ENCODE results near the gene TANC1.

Gene TANC1

GRCh38 chr2:159176555-159176954, 208.1 kb downstream of the TANC1 start:
- no peak for DNase-seq

DNA sequence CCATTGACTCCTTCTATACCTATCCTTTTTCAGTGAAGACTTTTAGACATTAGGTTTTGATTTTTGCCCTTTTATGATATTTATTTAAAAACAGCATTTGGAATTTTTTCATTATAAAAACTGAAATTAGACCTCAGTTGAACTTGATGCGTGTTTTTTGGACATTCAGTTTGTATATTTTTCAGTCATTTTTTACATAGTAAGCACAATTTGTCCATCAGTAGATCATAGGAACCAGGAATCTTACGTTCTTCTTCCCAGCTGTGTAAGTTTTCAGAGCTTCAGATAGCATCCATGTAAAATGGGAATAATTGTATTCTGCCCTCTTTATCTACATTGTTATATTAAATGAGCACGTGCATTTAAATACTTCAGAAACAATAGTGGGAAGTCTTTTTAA, 208.9 kb downstream of the TANC1 start:
- DNase-seq = no peak

- no peak for DNase-seq
These were observed 209.5 kb downstream of the TANC1 start for GRCh38 chr2:159177957-159178356.

- DNase-seq = no peak
These were observed 210.7 kb downstream of the TANC1 start for GRCh38 chr2:159179096-159179495.

DNA sequence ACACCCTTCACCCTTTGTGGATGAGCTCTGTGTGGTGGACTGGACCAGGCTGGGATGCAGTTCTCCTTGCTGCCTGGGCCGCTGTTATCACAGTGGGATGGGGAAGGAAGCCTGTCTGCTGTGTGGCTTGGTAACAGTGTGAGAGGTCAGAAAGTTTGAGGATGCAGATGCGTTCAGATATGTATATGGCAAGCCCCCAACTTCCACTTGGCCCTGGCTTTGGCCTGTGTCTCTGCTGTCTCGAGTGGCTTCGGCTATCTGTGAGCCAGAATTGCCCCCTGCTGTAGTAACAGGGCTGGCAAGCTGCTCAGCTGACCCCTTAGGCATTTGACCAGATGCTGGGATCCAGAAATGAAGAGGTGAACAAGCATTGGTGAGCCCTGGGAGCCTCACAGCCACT, 211.3 kb downstream of the TANC1 start:
- no peak for DNase-seq

- DNase-seq = no peak
These were observed 214.9 kb downstream of the TANC1 start for GRCh38 chr2:159183346-159183745.

GRCh38 chr2:159185401-159186130, 217.1 kb downstream of the TANC1 start:
- no peak for DNase-seq

GRCh38 chr2:159186462-159186861, 218.0 kb downstream of the TANC1 start:
- DNase-seq = no peak

GRCh38 chr2:159187106-159187505, 218.7 kb downstream of the TANC1 start:
- no peak for DNase-seq

GRCh38 chr2:159188449-159188848, 220.0 kb downstream of the TANC1 start:
- DNase-seq = no peak

GRCh38 chr2:159192371-159192918, 224.0 kb downstream of the TANC1 start:
- DNase-seq = no peak

DNA sequence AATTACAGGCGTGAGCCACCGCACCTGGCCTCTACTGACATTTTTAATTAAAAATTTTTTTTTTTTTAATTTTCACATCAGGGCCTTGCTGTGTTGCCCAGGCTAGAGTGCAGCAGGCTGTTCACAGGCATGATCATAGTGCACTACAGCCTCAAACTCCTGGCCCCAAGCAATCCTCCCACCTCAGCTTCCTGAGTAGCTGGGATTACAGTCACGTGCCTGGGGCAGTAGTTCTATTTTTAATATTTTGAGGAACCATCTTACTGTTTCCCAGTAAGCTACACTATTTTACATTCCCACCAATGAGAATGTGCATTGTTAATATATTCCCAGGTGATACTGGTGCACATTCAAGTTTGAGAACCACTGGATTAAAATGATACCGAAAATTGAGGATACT, 225.4 kb downstream of the TANC1 start:
- no peak for DNase-seq

GRCh38 chr2:159194241-159194640, 225.8 kb downstream of the TANC1 start:
- no peak for DNase-seq

GRCh38 chr2:159195697-159196096, 227.3 kb downstream of the TANC1 start:
- no peak for DNase-seq

GRCh38 chr2:159196393-159196925, 228.0 kb downstream of the TANC1 start:
- DNase-seq = no peak

DNA sequence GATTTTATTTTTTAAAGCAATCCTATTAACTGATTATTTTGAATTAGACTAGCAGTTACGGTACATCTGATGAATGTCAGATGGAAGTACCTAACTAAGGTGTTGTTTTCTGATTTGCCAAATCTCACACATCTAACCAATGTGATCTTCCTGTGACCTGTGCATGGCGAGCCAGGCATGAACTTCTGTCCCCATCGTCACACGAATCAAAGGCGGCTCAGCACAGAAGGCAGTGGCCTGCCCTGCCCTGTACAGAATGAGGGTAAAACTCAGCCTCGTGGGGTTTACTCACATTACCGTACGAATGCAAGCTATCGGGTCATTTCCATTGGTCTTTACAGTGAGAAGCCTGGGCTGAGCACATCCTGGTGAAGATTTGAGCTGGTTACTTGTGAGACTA, 230.8 kb downstream of the TANC1 start:
- DNase-seq = no peak

- DNase-seq = no peak
These were observed 231.5 kb downstream of the TANC1 start for GRCh38 chr2:159199761-159200465.

- no peak for DNase-seq
These were observed 232.1 kb downstream of the TANC1 start for GRCh38 chr2:159200498-159200897.

GRCh38 chr2:159201360-159202063, 233.1 kb downstream of the TANC1 start:
- DNase-seq = no peak

GRCh38 chr2:159202568-159203071, 234.2 kb downstream of the TANC1 start:
- no peak for DNase-seq

DNA sequence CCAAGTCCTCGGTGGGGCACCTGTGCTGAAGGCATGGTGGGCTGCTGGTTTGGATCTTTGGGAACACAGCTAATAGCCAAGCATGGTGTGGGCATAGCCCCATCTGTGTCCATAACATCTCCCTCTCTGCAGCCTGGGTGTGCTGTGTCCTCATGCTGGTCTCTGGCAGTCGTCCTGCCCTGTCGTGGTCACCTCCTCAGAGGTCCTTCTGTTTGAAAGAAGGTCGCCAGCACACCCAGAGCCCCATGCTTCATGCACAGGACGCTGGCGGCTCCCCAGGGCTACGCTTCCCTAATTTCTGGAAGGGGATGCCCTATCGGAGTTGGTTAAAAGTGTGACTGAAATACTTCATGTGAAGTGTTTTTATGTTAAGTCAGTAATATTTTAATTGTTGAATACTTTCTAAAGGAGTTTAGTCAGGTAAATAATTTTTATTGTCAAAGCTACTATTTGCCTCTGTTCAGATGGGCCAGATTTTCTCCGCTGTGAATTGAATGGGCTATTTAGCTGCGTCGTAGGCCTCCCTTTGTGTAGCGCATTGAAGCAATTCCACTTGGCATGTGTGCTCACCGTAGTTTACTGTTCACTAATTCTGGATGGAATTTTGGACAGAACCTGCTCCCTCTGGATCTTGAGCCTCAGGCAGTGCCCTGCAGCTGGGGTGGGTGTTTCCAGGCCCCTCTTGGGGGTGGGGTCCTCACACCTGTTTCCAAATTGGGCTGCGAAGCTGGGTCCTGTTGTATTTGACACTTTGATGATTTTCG, 236.1 kb downstream of the TANC1 start:
- no peak for DNase-seq

GRCh38 chr2:159206736-159207380, 238.4 kb downstream of the TANC1 start:
- DNase-seq = no peak

Measured in KG1 (cell line).